CD4-positive, alpha-beta T cell treated with Interleukin-17A for 4 hours (primary cell): ENCODE data around the gene TWNK.

Source experiments
- DNase-seq: peaks from one replicate; pipeline ENCODE4 v3.0.0-alpha.2; 2020; ENCODE audit warnings: mixed read lengths

TWNK gene

DNA sequence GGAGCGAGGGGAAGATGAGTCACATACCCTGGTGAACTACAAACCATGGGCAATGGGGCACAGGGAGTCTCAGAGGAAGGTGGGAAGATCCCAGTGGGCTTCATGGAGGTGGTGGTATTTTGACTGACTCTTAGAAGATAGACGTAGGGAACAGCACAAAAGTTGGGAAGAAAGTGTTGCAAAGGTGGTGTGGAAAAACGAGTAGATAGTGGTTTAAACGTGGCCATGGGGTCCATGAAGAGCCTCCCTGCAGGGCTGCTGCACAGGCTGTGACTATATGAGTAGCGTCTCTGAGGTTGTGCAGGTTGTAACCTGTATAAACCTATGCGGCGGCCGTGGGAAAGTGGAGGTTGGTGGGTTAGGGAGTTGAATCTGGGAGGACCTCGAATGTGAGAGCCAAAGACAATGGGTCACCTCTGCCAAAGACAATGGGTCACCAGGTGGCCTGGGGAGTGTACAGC lies 26.1 kb downstream of the TWNK start:
- DNase-seq: no peak

- DNase-seq: peak; percentile 86
These were observed 27.0 kb downstream of the TWNK start for GRCh38 chr10:101014230-101014884.

DNA sequence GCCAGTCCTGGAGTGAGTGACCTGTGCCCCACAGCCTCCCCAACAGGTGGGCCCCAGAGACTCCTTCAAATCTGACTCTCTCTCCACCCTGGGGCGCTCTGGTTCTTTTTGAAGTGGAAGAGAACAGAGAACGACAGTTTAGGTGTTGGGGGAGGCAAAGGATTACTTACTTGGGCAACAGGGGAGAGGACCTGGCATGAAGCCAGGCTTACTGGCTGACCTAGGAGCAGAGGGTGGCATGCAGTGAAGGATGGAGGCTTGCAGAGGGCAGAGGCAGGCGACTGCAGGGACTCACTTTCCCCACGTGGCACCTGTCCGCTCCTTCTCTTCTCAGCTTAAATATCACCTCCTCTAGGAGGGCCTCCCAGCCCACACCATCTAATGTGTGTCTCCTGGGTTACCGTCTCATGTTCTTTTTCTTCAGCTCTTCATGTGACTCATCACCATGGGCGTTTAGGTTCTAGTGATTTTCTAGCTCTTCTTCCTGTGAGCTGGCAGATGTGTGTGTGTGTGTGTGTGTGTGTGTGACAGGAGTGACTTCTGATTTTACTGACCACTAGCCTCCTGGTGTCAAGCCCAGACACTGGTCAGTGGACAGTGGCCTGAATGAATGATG lies 27.7 kb downstream of the TWNK start:
- DNase-seq: no peak

GRCh38 chr10:101015582-101015973 lies 28.2 kb downstream of the TWNK start:
- no peak for DNase-seq

GRCh38 chr10:101016814-101017213 lies 29.5 kb downstream of the TWNK start:
- DNase-seq: no peak

DNA sequence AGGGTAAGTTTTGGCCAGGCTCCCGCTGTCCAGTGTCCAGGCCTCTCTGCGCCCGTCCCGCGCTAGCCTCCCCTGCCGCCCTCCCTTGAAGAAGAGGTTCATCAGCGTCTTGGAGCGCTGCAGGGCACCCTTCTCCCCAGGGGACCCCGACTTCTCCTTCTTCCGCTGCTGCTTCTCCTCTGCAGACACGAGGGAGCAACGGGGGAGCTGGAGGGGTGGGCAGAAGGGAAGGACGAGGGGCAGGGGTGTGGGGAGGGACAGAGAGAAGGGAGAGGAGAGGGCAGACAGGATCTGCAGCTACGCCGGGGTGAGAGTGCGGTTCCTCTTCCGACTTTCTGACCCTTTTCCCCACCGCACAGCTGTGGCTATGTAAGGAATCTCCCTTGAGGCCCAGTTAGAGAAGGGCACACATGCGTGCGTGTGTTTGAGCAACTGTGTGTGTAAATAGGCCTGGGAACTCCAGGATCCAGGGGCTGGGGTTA lies 30.8 kb downstream of the TWNK start:
- DNase-seq: no peak

- peak; percentile 81 for DNase-seq
These were observed 31.5 kb downstream of the TWNK start for GRCh38 chr10:101018600-101019439.

GRCh38 chr10:101019440-101019703 lies 32.0 kb downstream of the TWNK start:
- DNase-seq: no peak

- no peak for DNase-seq
These were observed 33.2 kb downstream of the TWNK start for GRCh38 chr10:101020427-101021075.

GRCh38 chr10:101021239-101021638 lies 33.9 kb downstream of the TWNK start:
- no peak for DNase-seq

GRCh38 chr10:101021692-101022251 lies 34.4 kb downstream of the TWNK start:
- no peak for DNase-seq

- DNase-seq: no peak
These were observed 35.8 kb downstream of the TWNK start for GRCh38 chr10:101022967-101023705.

DNA sequence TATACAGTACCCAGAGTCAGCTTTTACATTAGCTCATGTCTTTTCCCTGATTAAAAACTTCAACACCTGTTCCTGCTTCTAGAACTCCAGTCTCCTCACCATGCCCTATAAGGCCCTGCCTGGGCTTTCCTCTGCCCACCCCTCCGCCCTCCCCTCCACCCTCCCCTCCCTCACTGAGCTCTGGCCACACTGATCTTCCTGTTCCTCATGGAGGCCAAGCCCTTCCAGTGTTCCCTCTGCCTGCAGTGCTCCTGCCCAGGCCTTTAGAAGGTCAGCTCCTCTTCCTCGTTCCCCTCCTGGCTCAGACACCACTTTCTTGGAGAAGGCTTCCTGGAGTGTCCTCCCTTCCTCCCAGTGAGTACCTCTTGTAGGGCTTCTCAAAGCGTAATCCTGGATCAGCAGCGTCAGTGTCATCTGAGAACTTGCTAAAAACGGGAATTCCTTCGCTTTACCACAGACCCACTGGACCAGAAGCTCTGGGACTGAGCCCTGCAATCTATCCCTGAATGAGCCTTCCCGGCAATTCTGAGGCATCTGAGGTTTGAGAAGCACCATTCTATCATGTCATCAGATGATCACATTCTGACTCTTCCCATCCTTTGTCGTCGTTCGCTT lies 39.9 kb downstream of the TWNK start:
- no peak for DNase-seq

- DNase-seq: no peak
These were observed 41.3 kb downstream of the TWNK start for GRCh38 chr10:101028446-101029337.

DNA sequence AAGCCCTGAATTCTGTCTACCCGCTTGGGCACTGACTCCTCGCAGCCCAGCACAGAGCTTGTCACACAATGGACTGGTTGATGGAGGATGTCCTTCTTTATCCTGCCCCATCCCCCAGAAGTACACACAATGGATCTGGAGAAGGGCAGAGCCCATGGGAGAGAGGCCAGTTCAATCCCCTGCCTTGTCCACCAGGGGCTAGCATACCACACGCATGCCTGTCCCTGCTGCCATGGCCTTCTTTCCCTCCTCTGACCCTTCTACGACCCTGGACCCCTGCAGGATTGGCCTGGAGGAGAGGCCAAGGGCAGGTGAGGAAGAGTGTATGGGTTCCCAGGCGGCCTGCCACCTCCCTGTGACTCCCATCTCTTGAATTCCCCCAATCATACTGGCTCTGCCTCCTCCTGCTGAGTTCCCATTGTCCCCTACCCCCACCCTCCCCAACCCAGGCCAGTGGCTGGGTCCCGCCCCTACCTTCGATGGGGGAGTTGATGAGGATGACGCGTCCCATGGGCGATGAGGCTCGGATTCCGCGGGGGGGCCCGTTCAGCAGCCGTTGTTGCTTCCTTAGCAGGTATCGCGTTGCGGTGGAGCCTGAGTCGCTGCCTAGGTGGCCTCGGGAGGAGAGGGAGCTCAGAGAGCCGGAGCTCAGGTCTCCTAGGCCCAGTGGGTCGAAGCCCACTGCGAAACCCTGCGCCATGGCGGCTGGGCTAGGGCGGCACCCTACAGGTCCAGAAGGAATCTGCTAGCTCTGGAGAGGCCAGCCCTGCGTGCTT lies 42.4 kb downstream of the TWNK start:
- DNase-seq: no peak

DNA sequence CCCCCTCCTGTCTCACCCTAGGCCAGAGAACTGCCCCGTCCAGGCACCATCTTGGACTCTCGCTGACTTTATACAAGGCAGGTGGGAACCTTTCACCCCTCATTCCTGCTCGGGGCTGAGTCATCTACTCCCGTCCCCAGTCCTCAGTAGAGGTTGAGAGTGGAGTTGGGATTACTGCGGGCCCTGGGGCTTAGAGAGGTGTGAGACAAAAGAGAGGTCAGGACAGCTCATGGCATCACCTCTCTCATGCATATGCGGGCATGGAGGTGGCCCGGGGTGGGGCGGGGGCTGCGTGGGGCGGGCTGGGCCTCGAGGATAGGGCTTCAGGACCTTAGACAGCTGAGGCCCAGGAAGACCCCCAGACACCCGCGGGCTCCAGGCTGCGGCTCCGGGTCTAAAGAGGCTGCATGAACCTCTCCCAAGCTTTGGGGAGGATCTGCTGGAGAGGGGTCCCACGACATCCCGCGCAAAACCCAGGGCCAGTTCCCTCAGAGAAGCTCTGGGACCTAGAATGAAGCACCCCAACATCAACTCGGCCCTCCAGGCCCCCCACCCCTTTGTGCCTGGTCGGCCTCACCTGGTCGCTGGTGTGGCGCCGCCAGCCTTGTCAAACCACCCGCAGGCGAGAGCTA lies 43.3 kb downstream of the TWNK start:
- DNase-seq: no peak

GRCh38 chr10:101031128-101031795 lies 43.9 kb downstream of the TWNK start, which contains the start of the genes PDZD7 and SFXN3:
TSS of gene PDZD7 (minus strand) at chr10:101031129. CDS start at chr10:101030219, 910 bp downstream.
TSS of gene SFXN3 (plus strand) at chr10:101031234. CDS start at chr10:101034695, 3,461 bp downstream.
- DNase-seq: peak; percentile 98

GRCh38 chr10:101031796-101032636 lies 44.7 kb downstream of the TWNK start:
- DNase-seq: peak; percentile 85
